ENCODE measurements around the gene CYTH3. TPM values are rescaled to one million over a fixed set of nuclear protein-coding genes. Genes with fewer than 3 reads are reported as not detected.

The CYTH3 gene
- total RNA-seq, 1 experiment from 2014 or later, result 73.4 TPM

- CTCF ChIA-PET, result interaction anchor here (0.6 kb wide), 1 partner anchor 1023 kb away, joined by 4 read pairs; no protein-coding TSS in a partner anchor
- intact Hi-C loops (cut with micrococcal nuclease; ENCODE audit: unreplicated experiment), result loop anchor here (5.0 kb wide), 1 partner anchor 108 kb away; the partner anchor contains the start of gene CYTH3
Observed at GRCh38 chr7:6164491-6164890, 107.9 kb downstream of the CYTH3 start.

GRCh38 chr7:6164010-6164409 lies 108.4 kb downstream of the CYTH3 start:
- Mint-ChIP-seq H3K36me3 (ENCODE audit: insufficient read depth, unreplicated experiment) (peaks cover 90% of the 10 kb centered on the region), H3K9me3 (ENCODE audit: low read depth, unreplicated experiment) (no peaks in the 10 kb centered on the region), H3K27me3 (ENCODE audit: unreplicated experiment) (no peaks in the 10 kb centered on the region), H3K4me3 (ENCODE audit: low read depth, unreplicated experiment) (no peak overlapping the region), H3K4me1 (ENCODE audit: low read depth, unreplicated experiment) (no peaks in the 10 kb centered on the region), H3K27ac (ENCODE audit: unreplicated experiment) (no peak overlapping the region)
- no peak for DNase-seq
- TF ChIP-seq, protein P1, sequence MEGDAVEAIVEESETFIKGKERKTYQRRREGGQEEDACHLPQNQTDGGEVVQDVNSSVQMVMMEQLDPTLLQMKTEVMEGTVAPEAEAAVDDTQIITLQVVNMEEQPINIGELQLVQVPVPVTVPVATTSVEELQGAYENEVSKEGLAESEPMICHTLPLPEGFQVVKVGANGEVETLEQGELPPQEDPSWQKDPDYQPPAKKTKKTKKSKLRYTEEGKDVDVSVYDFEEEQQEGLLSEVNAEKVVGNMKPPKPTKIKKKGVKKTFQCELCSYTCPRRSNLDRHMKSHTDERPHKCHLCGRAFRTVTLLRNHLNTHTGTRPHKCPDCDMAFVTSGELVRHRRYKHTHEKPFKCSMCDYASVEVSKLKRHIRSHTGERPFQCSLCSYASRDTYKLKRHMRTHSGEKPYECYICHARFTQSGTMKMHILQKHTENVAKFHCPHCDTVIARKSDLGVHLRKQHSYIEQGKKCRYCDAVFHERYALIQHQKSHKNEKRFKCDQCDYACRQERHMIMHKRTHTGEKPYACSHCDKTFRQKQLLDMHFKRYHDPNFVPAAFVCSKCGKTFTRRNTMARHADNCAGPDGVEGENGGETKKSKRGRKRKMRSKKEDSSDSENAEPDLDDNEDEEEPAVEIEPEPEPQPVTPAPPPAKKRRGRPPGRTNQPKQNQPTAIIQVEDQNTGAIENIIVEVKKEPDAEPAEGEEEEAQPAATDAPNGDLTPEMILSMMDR (IDR thresholded peaks at IDR 0.05; ENCODE audit: unreplicated experiment), result no peak
- BruUV-seq (replicated peaks), result TSS peak; percentile 36
- CTCF ChIA-PET, result interaction anchor here (0.6 kb wide), 1 partner anchor 1022 kb away, joined by 4 read pairs; no protein-coding TSS in a partner anchor
- intact Hi-C loops (cut with micrococcal nuclease; ENCODE audit: unreplicated experiment), result loop anchor here (5.0 kb wide), 1 partner anchor 108 kb away; the partner anchor contains the start of gene CYTH3

More at GRCh38 chr7:6164491-6164890, 107.9 kb downstream of the CYTH3 start:
- no peak for DNase-seq
- H3K4me1 Mint-ChIP-seq (ENCODE audit: low read depth, unreplicated experiment), result no peaks in the 10 kb centered on the region
- H3K27ac Mint-ChIP-seq (ENCODE audit: unreplicated experiment), result no peak overlapping the region
- no peaks in the 10 kb centered on the region for H3K9me3 Mint-ChIP-seq (ENCODE audit: low read depth, unreplicated experiment)
- BruUV-seq (replicated peaks), result no TSS peak
- no peak overlapping the region for H3K4me3 Mint-ChIP-seq (ENCODE audit: low read depth, unreplicated experiment)
- no peaks in the 10 kb centered on the region for H3K27me3 Mint-ChIP-seq (ENCODE audit: unreplicated experiment)
- TF ChIP-seq, protein P1 (IDR thresholded peaks at IDR 0.05; ENCODE audit: unreplicated experiment), result peak; percentile 26
- peaks cover 88% of the 10 kb centered on the region for H3K36me3 Mint-ChIP-seq (ENCODE audit: insufficient read depth, unreplicated experiment)

GRCh38 chr7:6163402-6163801 lies 109.0 kb downstream of the CYTH3 start:
- H3K4me3 Mint-ChIP-seq (ENCODE audit: low read depth, unreplicated experiment), result no peak overlapping the region
- no peak for DNase-seq
- no peaks in the 10 kb centered on the region for H3K27me3 Mint-ChIP-seq (ENCODE audit: unreplicated experiment)
- CTCF ChIA-PET, result no interaction called here
- peaks cover 91% of the 10 kb centered on the region for H3K36me3 Mint-ChIP-seq (ENCODE audit: insufficient read depth, unreplicated experiment)
- H3K4me1 Mint-ChIP-seq (ENCODE audit: low read depth, unreplicated experiment), result no peaks in the 10 kb centered on the region
- H3K27ac Mint-ChIP-seq (ENCODE audit: unreplicated experiment), result no peak overlapping the region
- TF ChIP-seq, protein P1 (IDR thresholded peaks at IDR 0.05; ENCODE audit: unreplicated experiment), result no peak
- no peaks in the 10 kb centered on the region for H3K9me3 Mint-ChIP-seq (ENCODE audit: low read depth, unreplicated experiment)
- intact Hi-C loops (cut with micrococcal nuclease; ENCODE audit: unreplicated experiment), result loop anchor here (5.0 kb wide), 1 partner anchor 109 kb away; the partner anchor contains the start of gene CYTH3
- BruUV-seq (replicated peaks), result no TSS peak

- H3K27ac Mint-ChIP-seq (ENCODE audit: unreplicated experiment), result no peak overlapping the region
- H3K27me3 Mint-ChIP-seq (ENCODE audit: unreplicated experiment), result no peaks in the 10 kb centered on the region
- BruUV-seq (replicated peaks), result no TSS peak
- H3K4me1 Mint-ChIP-seq (ENCODE audit: low read depth, unreplicated experiment), result no peaks in the 10 kb centered on the region
- H3K4me3 Mint-ChIP-seq (ENCODE audit: low read depth, unreplicated experiment), result no peak overlapping the region
- no peaks in the 10 kb centered on the region for H3K9me3 Mint-ChIP-seq (ENCODE audit: low read depth, unreplicated experiment)
- intact Hi-C loops (cut with micrococcal nuclease; ENCODE audit: unreplicated experiment), result loop anchor here (5.0 kb wide), 1 partner anchor 109 kb away; the partner anchor contains the start of gene CYTH3
- CTCF ChIA-PET, result no interaction called here
- H3K36me3 Mint-ChIP-seq (ENCODE audit: insufficient read depth, unreplicated experiment), result peaks cover 90% of the 10 kb centered on the region
- TF ChIP-seq, protein P1 (IDR thresholded peaks at IDR 0.05; ENCODE audit: unreplicated experiment), result no peak
- DNase-seq, result no peak
Observed at GRCh38 chr7:6162650-6163366, 109.6 kb downstream of the CYTH3 start.
